ENCODE measurements around the gene ASAH2.

- TF ChIP-seq, protein P1, sequence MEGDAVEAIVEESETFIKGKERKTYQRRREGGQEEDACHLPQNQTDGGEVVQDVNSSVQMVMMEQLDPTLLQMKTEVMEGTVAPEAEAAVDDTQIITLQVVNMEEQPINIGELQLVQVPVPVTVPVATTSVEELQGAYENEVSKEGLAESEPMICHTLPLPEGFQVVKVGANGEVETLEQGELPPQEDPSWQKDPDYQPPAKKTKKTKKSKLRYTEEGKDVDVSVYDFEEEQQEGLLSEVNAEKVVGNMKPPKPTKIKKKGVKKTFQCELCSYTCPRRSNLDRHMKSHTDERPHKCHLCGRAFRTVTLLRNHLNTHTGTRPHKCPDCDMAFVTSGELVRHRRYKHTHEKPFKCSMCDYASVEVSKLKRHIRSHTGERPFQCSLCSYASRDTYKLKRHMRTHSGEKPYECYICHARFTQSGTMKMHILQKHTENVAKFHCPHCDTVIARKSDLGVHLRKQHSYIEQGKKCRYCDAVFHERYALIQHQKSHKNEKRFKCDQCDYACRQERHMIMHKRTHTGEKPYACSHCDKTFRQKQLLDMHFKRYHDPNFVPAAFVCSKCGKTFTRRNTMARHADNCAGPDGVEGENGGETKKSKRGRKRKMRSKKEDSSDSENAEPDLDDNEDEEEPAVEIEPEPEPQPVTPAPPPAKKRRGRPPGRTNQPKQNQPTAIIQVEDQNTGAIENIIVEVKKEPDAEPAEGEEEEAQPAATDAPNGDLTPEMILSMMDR (conservative IDR thresholded peaks at IDR 0.05 in 1 of 2, IDR thresholded peaks at IDR 0.05 in 1 of 2; ENCODE audit: extremely low read depth in 1 of 2, insufficient read depth in 1 of 2, low read depth in 1 of 2, low read length in 2 of 2) = no peak
- no peak for TF ChIP-seq EZH2 (IDR thresholded peaks at IDR 0.05; ENCODE audit: borderline replicate concordance, low read length)
These were observed 9.5 kb upstream of the ASAH2 start for GRCh38 chr10:50260791-50261281.

Data from mammary epithelial cell (primary cell).